Neuronal stem cell (in vitro differentiated cells): Measurements from ENCODE around the gene RBSN.
A peak's percentile ranks its signal among the peaks of the same experiment; 100 is the strongest.

ENCODE experiments used
- DNase-seq: peaks from one replicate; pipeline ENCODE4 v3.0.0-alpha.2; 2013; ENCODE audit warnings: low spot score
- H2AFZ ChIP-seq: one replicate; pipeline ENCODE4 v1.6.1; 2013; ENCODE audit warnings: mild to moderate bottlenecking, low read length, inconsistent platforms
- H2AK5ac ChIP-seq: 2 replicates; pipeline ENCODE4 v1.6.1; 2013; ENCODE audit warnings: low read depth, mild to moderate bottlenecking, inconsistent platforms, low read length, moderate library complexity, mixed read lengths
- H2BK120ac ChIP-seq: 2 replicates; pipeline ENCODE4 v1.6.1; 2013; ENCODE audit warnings: low read depth, mild to moderate bottlenecking, inconsistent platforms, low read length, moderate library complexity, mixed read lengths
- H2BK12ac ChIP-seq: one replicate; pipeline ENCODE4 v1.6.1; 2013; ENCODE audit warnings: low read length, inconsistent platforms
- H2BK15ac ChIP-seq: 2 replicates; pipeline ENCODE4 v1.6.1; 2013; ENCODE audit warnings: mild to moderate bottlenecking, low read length, inconsistent platforms, mixed read lengths
- H2BK5ac ChIP-seq: one replicate; pipeline ENCODE4 v1.6.1; 2013; ENCODE audit warnings: inconsistent platforms, mild to moderate bottlenecking, low read length, moderate library complexity
- H3K14ac ChIP-seq: one replicate; pipeline ENCODE4 v1.6.1; 2013; ENCODE audit warnings: low read length, inconsistent platforms
- H3K18ac ChIP-seq: 2 replicates; pipeline ENCODE4 v1.6.1; 2013; ENCODE audit warnings: low read length, inconsistent platforms
- H3K23ac ChIP-seq: 2 replicates; pipeline ENCODE4 v1.6.1; 2013; ENCODE audit warnings: low read depth, mild to moderate bottlenecking, mixed read lengths, low read length, inconsistent platforms; ENCODE audit not compliant: poor library complexity
- H3K27ac ChIP-seq: replicated peaks from 3 replicates; pipeline ENCODE4 v1.5.1; 2013; ENCODE audit warnings: low read length, inconsistent platforms
- H3K27me3 ChIP-seq, 3 experiments: 2 replicates each; pipeline ENCODE4 v1.6.1; 2013; ENCODE audit warnings: low read length in 3 of 3, mild to moderate bottlenecking in 2 of 3, inconsistent platforms in 1 of 3, low read depth in 1 of 3, mixed read lengths in 1 of 3, moderate library complexity in 1 of 3; ENCODE audit not compliant: control insufficient read depth in 3 of 3, insufficient read depth in 3 of 3
- H3K36me3 ChIP-seq, 2 donors: replicated peaks in 1 of 2; 2 replicates each; pipeline ENCODE4 v1.6.1; 2013; ENCODE audit warnings: low read length in 2 of 2; ENCODE audit not compliant: control insufficient read depth in 2 of 2, insufficient read depth in 2 of 2
- H3K4ac ChIP-seq: 2 replicates; pipeline ENCODE4 v1.6.1; 2013; ENCODE audit warnings: inconsistent platforms, mild to moderate bottlenecking, low read length, moderate library complexity
- H3K4me1 ChIP-seq, 2 donors: 1 replicate in 1 of 2; 2 replicates in 1 of 2; pipeline ENCODE4 v1.6.1; 2013; ENCODE audit warnings: low read length in 2 of 2, low read depth in 1 of 2; ENCODE audit not compliant: control insufficient read depth in 2 of 2, insufficient read depth in 1 of 2
- H3K4me2 ChIP-seq: one replicate; pipeline ENCODE4 v1.6.1; 2013; ENCODE audit warnings: mild to moderate bottlenecking, low read length, inconsistent platforms; ENCODE audit not compliant: insufficient read depth, poor library complexity, severe bottlenecking
- H3K4me3 ChIP-seq, 2 donors: 2 replicates each; pipeline ENCODE4 v1.5.1; 2013; ENCODE audit warnings: low read length in 2 of 2, mild to moderate bottlenecking in 2 of 2, inconsistent platforms in 1 of 2, moderate library complexity in 1 of 2
- H3K79me1 ChIP-seq: one replicate; pipeline ENCODE4 v1.6.1; 2013; ENCODE audit warnings: low read depth, mild to moderate bottlenecking, inconsistent platforms, low read length, moderate library complexity
- H3K9ac ChIP-seq: one replicate; pipeline ENCODE4 v1.6.1; 2013; ENCODE audit warnings: mild to moderate bottlenecking, low read depth, low read length, inconsistent platforms; ENCODE audit not compliant: poor library complexity
- H3K9me3 ChIP-seq, 2 donors: replicated peaks in 1 of 2; 2 replicates each; pipeline versions ENCODE3 to v1.6.1; 2013; ENCODE audit warnings: low read length in 2 of 2, mild to moderate bottlenecking in 2 of 2, inconsistent platforms in 1 of 2, low read depth in 1 of 2, mixed read lengths in 1 of 2, moderate library complexity in 1 of 2; ENCODE audit not compliant: control insufficient read depth in 2 of 2, insufficient read depth in 1 of 2
- H4K8ac ChIP-seq: one replicate; pipeline ENCODE4 v1.6.1; 2013; ENCODE audit warnings: low read depth, mild to moderate bottlenecking, inconsistent platforms, low read length, moderate library complexity
- H4K91ac ChIP-seq: one replicate; pipeline ENCODE4 v1.6.1; 2013; ENCODE audit warnings: low read length, low read depth, mild to moderate bottlenecking, inconsistent platforms; ENCODE audit not compliant: poor library complexity
- WGBS, 2 donors: extraction: QIAGEN DNeasy Blood & Tissue Kit; methylation state at CpG; one replicate each; pipeline ENCODE4 v1.1.7; 2013; ENCODE audit warnings: missing lambda C conversion rate in 2 of 2, mixed read lengths in 1 of 2; ENCODE audit not compliant: insufficient read length in 2 of 2, insufficient replicate concordance in 1 of 2; ENCODE audit errors: extremely low coverage in 2 of 2; 5-methylcytosine and 5-hydroxymethylcytosine counted together

RBSN gene

GRCh38 chr3:15108869-15109268 is 9.9 kb upstream of the RBSN start:
- H3K14ac ChIP-seq, result no peak overlapping the region
- no peak overlapping the region for H2BK12ac ChIP-seq
- H3K4me3 ChIP-seq, result no peak overlapping the region
- no peak overlapping the region for H3K4ac ChIP-seq
- H3K27ac ChIP-seq, result no peak overlapping the region
- H3K23ac ChIP-seq, result no peak overlapping the region
- DNase-seq, result no peak
- no peaks in the 10 kb centered on the region for H3K79me1 ChIP-seq
- H3K4me2 ChIP-seq, result no peak overlapping the region
- no peak overlapping the region for H3K18ac ChIP-seq
- H2BK120ac ChIP-seq, result no peak overlapping the region
- H4K91ac ChIP-seq, result no peak overlapping the region
- H3K4me1 ChIP-seq, result peaks cover 0 to 3% of the 10 kb centered on the region in 2 donors
- H3K9ac ChIP-seq, result no peak overlapping the region
- no peak overlapping the region for H2BK15ac ChIP-seq
- no CpG with 5 or more reads among the region's 4 CpGs for WGBS, 2 donors
- H3K36me3 ChIP-seq, result no peaks in the 10 kb centered on the region
- no peak overlapping the region for H4K8ac ChIP-seq
- no peaks in the 10 kb centered on the region for H3K9me3 ChIP-seq
- H3K27me3 ChIP-seq, result peaks cover 0 to 23% (median 0%) of the 10 kb centered on the region in 3 experiments
- H2AK5ac ChIP-seq, result no peak overlapping the region
- no peak overlapping the region for H2BK5ac ChIP-seq
- H2AFZ ChIP-seq, result no peak overlapping the region

- H2BK12ac ChIP-seq, result no peak overlapping the region
- H3K27ac ChIP-seq, result no peak overlapping the region
- no peak overlapping the region for H3K14ac ChIP-seq
- H2BK5ac ChIP-seq, result no peak overlapping the region
- peak; percentile 75 for DNase-seq
- no peak overlapping the region for H3K4me2 ChIP-seq
- no peak overlapping the region for H2BK120ac ChIP-seq
- no peak overlapping the region for H3K23ac ChIP-seq
- H3K4me1 ChIP-seq, result no peaks in the 10 kb centered on the region
- H2BK15ac ChIP-seq, result peak overlapping the region; percentile 14
- H2AFZ ChIP-seq, result peak overlapping the region; percentile 77
- H3K18ac ChIP-seq, result no peak overlapping the region
- H4K91ac ChIP-seq, result no peak overlapping the region
- no peak overlapping the region for H2AK5ac ChIP-seq
- no peak overlapping the region for H4K8ac ChIP-seq
- no peaks in the 10 kb centered on the region for H3K79me1 ChIP-seq
- H3K4me3 ChIP-seq, result no peak overlapping the region
- no peak overlapping the region for H3K9ac ChIP-seq
- no peak overlapping the region for H3K4ac ChIP-seq
- no peaks in the 10 kb centered on the region for H3K36me3 ChIP-seq
- peaks cover 0 to 20% (median 0%) of the 10 kb centered on the region in 3 experiments for H3K27me3 ChIP-seq
- no CpG with 5 or more reads among the region's 11 CpGs for whole genome bisulfite sequencing, 2 donors
- H3K9me3 ChIP-seq, result no peaks in the 10 kb centered on the region
Observed at GRCh38 chr3:15108082-15108545, 9.2 kb upstream of the RBSN start.

GRCh38 chr3:15107075-15107947 is 8.4 kb upstream of the RBSN start:
- Histone ChIP-seq H3K4me1 (no peaks in the 10 kb centered on the region), H3K14ac (no peak overlapping the region), H3K4ac (no peak overlapping the region), H4K91ac (no peak overlapping the region), H2BK120ac (no peak overlapping the region), H2BK5ac (no peak overlapping the region), H3K79me1 (no peaks in the 10 kb centered on the region), H3K18ac (no peak overlapping the region), H3K9me3 (no peaks in the 10 kb centered on the region), H3K4me2 (no peak overlapping the region), H2AFZ (peak overlapping the region; percentile 2), H2BK15ac (no peak overlapping the region), H3K23ac (no peak overlapping the region), H2BK12ac (no peak overlapping the region), H2AK5ac (no peak overlapping the region), H4K8ac (no peak overlapping the region), H3K4me3 (no peak overlapping the region), H3K27ac (no peak overlapping the region), H3K9ac (no peak overlapping the region), H3K27me3 (peaks cover 0 to 19% (median 0%) of the 10 kb centered on the region in 3 experiments), H3K36me3 (no peaks in the 10 kb centered on the region)
- DNase-seq, result no peak
- WGBS, 2 donors, result no CpG with 5 or more reads among the region's 16 CpGs

- H4K91ac ChIP-seq, result no peak overlapping the region
Observed at GRCh38 chr3:15102836-15103235, 3.9 kb upstream of the RBSN start.

More at GRCh38 chr3:15102836-15103235, 3.9 kb upstream of the RBSN start:
- Histone ChIP-seq H3K36me3 (no peaks in the 10 kb centered on the region), H3K79me1 (no peaks in the 10 kb centered on the region), H3K9me3 (no peaks in the 10 kb centered on the region), H3K4me2 (no peak overlapping the region), H3K4ac (no peak overlapping the region), H2BK15ac (no peak overlapping the region), H3K4me3 (no peak overlapping the region), H3K18ac (no peak overlapping the region), H3K27ac (no peak overlapping the region), H3K23ac (no peak overlapping the region), H3K14ac (no peak overlapping the region), H4K8ac (no peak overlapping the region), H3K9ac (no peak overlapping the region), H3K4me1 (peaks cover 0 to 8% of the 10 kb centered on the region in 2 donors), H2BK12ac (no peak overlapping the region), H2AFZ (no peak overlapping the region), H3K27me3 (peaks cover 0 to 13% (median 0%) of the 10 kb centered on the region in 3 experiments), H2BK120ac (no peak overlapping the region), H2BK5ac (no peak overlapping the region), H2AK5ac (no peak overlapping the region)
- WGBS, 2 donors, result no CpG with 5 or more reads among the region's 3 CpGs
- no peak for DNase-seq
